Activated naive CD4-positive, alpha-beta T cell treated with anti-CD3 and anti-CD28 coated beads, Interleukin-2, amount 10 ng/mL, durations not matched to agents 7 days and 5 days (primary cell): ENCODE results near the gene GOLPH3L.
"Not testable (repeated sequence)": the region's sequence is repeated elsewhere in the genome, so short reads cannot be mapped to it uniquely, and the experiment has no call there.

Experiments
- CTCF ChIA-PET: fragments of 350-600 bp; sonication (Branson Sonifier 250); formaldehyde crosslinking; loops from one replicate; lab custom pipeline; 2021; ENCODE audit warnings: antibody characterized with exemption; lab: Charles Lee
- DNase-seq: peaks from one replicate; pipeline ENCODE4 v3.0.0-alpha.2; 2020
- H3K27ac Mint-ChIP-seq: one replicate; pipeline ENCODE4 v1.8.0; 2021; ENCODE audit warnings: mild to moderate bottlenecking, moderate library complexity, mixed read lengths
- H3K27me3 Mint-ChIP-seq: one replicate; pipeline ENCODE4 v1.8.0; 2021; ENCODE audit warnings: mild to moderate bottlenecking, mixed read lengths
- H3K36me3 Mint-ChIP-seq: one replicate; pipeline ENCODE4 v1.8.0; 2021; ENCODE audit warnings: mixed read lengths
- H3K4me1 Mint-ChIP-seq: one replicate; pipeline ENCODE4 v1.8.0; 2021; ENCODE audit warnings: mixed read lengths
- H3K4me3 Mint-ChIP-seq: one replicate; pipeline ENCODE4 v1.8.0; 2021; ENCODE audit warnings: mild to moderate bottlenecking, moderate library complexity, mixed read lengths
- H3K9me3 Mint-ChIP-seq: one replicate; pipeline ENCODE4 v1.8.0; 2021; ENCODE audit warnings: mixed read lengths

Gene GOLPH3L

GRCh38 chr1:150598346-150598745, 98.6 kb downstream of the GOLPH3L start:
- H3K27me3 Mint-ChIP-seq, H3K4me1 Mint-ChIP-seq, H3K9me3 Mint-ChIP-seq, DNase-seq, H3K27ac Mint-ChIP-seq, H3K4me3 Mint-ChIP-seq: not testable (repeated sequence)
- H3K36me3 Mint-ChIP-seq: peaks cover 13% of the 10 kb centered on the region
- CTCF ChIA-PET: interaction anchor here (1.0 to 1.5 kb wide), 2 partner anchors 13 to 16 kb away, joined by 3 to 4 read pairs; no protein-coding TSS in a partner anchor

DNA sequence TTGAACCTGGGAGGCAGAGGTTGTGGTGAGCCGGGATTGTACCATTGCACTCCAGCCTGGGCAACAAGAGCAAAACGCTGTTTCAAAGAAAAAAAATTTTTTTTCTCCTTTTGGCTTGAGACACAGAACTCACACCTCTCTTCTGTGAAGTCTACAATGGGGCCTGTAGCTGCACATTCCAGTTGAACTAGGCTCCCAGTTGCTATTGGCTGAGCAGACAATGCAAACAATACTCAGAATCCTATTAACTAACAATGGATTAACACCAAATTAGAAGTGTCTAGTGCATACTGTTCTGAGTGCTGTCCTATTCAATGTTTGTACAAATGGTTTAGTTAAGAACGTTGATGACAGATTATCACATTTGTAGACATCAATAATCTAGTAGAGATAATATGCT, 100.0 kb downstream of the GOLPH3L start:
- H3K4me3 Mint-ChIP-seq: no peak overlapping the region
- H3K27me3 Mint-ChIP-seq: no peaks in the 10 kb centered on the region
- H3K9me3 Mint-ChIP-seq: no peaks in the 10 kb centered on the region
- H3K36me3 Mint-ChIP-seq: peaks cover 14% of the 10 kb centered on the region
- no peak for DNase-seq
- no peak overlapping the region for H3K27ac Mint-ChIP-seq
- CTCF ChIA-PET: interaction anchor here (1.5 kb wide), 1 partner anchor 12 kb away, joined by 4 read pairs; no protein-coding TSS in a partner anchor
- peaks cover 3% of the 10 kb centered on the region for H3K4me1 Mint-ChIP-seq
